Measurements from ENCODE around the gene DPP6.

The DPP6 gene

GRCh38 chr7:154451480-154452457 lies 399.6 kb downstream of the DPP6 start:
- no peak for DNase-seq (ENCODE audit: low read depth)

- DNase-seq (ENCODE audit: low read depth): no peak
Measured at GRCh38 chr7:154463794-154464193, 411.6 kb downstream of the DPP6 start.

GRCh38 chr7:154469652-154470051 lies 417.5 kb downstream of the DPP6 start:
- no peak for DNase-seq (ENCODE audit: low read depth)

- DNase-seq (ENCODE audit: low read depth): no peak
Measured at GRCh38 chr7:154472343-154472742, 420.1 kb downstream of the DPP6 start.

- no peak for DNase-seq (ENCODE audit: low read depth)
Measured at GRCh38 chr7:154473360-154473759, 421.2 kb downstream of the DPP6 start.

- DNase-seq (ENCODE audit: low read depth): no peak
Measured at GRCh38 chr7:154474903-154475520, 422.8 kb downstream of the DPP6 start.

GRCh38 chr7:154475864-154476263 lies 423.7 kb downstream of the DPP6 start:
- DNase-seq (ENCODE audit: low read depth): no peak

GRCh38 chr7:154480817-154481216 lies 428.6 kb downstream of the DPP6 start:
- no peak for DNase-seq (ENCODE audit: low read depth)

GRCh38 chr7:154482863-154483262 lies 430.7 kb downstream of the DPP6 start:
- no peak for DNase-seq (ENCODE audit: low read depth)

- no peak for DNase-seq (ENCODE audit: low read depth)
Measured at GRCh38 chr7:154484406-154484805, 432.2 kb downstream of the DPP6 start.

- no peak for DNase-seq (ENCODE audit: low read depth)
Measured at GRCh38 chr7:154484943-154485342, 432.7 kb downstream of the DPP6 start.

GRCh38 chr7:154489897-154490296 lies 437.7 kb downstream of the DPP6 start:
- no peak for DNase-seq (ENCODE audit: low read depth)

- DNase-seq (ENCODE audit: low read depth): no peak
Measured at GRCh38 chr7:154493594-154493993, 441.4 kb downstream of the DPP6 start.

GRCh38 chr7:154497751-154498150 lies 445.6 kb downstream of the DPP6 start:
- no peak for DNase-seq (ENCODE audit: low read depth)

GRCh38 chr7:154503962-154504550 lies 451.9 kb downstream of the DPP6 start:
- DNase-seq (ENCODE audit: low read depth): no peak

GRCh38 chr7:154504918-154505317 lies 452.7 kb downstream of the DPP6 start:
- no peak for DNase-seq (ENCODE audit: low read depth)

GRCh38 chr7:154505362-154505761 lies 453.2 kb downstream of the DPP6 start:
- no peak for DNase-seq (ENCODE audit: low read depth)

- no peak for DNase-seq (ENCODE audit: low read depth)
Measured at GRCh38 chr7:154509192-154509591, 457.0 kb downstream of the DPP6 start.

GRCh38 chr7:154512121-154512833 lies 460.1 kb downstream of the DPP6 start:
- no peak for DNase-seq (ENCODE audit: low read depth)

GRCh38 chr7:154517768-154518167 lies 465.6 kb downstream of the DPP6 start:
- DNase-seq (ENCODE audit: low read depth): no peak

- no peak for DNase-seq (ENCODE audit: low read depth)
Measured at GRCh38 chr7:154519229-154519628, 467.0 kb downstream of the DPP6 start.

GRCh38 chr7:154530136-154530535 lies 477.9 kb downstream of the DPP6 start:
- DNase-seq (ENCODE audit: low read depth): no peak

Data from activated T-helper 9 cell treated with anti-CD3 and anti-CD28 coated beads, Interleukin-2, amount 50 U/mL, for 16 hours (primary cell).